Mesenchymal stem cell (in vitro differentiated cells and primary cell): ENCODE measurements around the gene C2CD2.
A peak's percentile ranks its signal among the peaks of the same experiment; 100 is the strongest.

Experiments
- DNase-seq: peaks from one replicate; pipeline ENCODE4 v3.0.0-alpha.2; 2013
- H2AFZ ChIP-seq: one replicate; pipeline ENCODE4 v1.6.1; 2013; ENCODE audit warnings: low read depth, mild to moderate bottlenecking, control low read depth, inconsistent platforms, low read length, moderate library complexity
- H2AK5ac ChIP-seq: 2 replicates; pipeline ENCODE4 v1.6.1; 2013; ENCODE audit warnings: low read length, moderate library complexity, mild to moderate bottlenecking, inconsistent platforms; ENCODE audit not compliant: severe bottlenecking
- H2BK120ac ChIP-seq: one replicate; pipeline ENCODE4 v1.6.1; 2013; ENCODE audit warnings: low read depth, mild to moderate bottlenecking, inconsistent platforms, low read length, moderate library complexity
- H2BK12ac ChIP-seq, 2 experiments: one replicate each; pipeline ENCODE4 v1.6.1; 2013; ENCODE audit warnings: inconsistent platforms in 2 of 2, low read length in 2 of 2, mild to moderate bottlenecking in 2 of 2, moderate library complexity in 2 of 2, control low read depth in 1 of 2
- H2BK15ac ChIP-seq: one replicate; pipeline ENCODE4 v1.6.1; 2013; ENCODE audit warnings: mild to moderate bottlenecking, low read depth, inconsistent platforms; ENCODE audit not compliant: poor library complexity, severe bottlenecking
- H2BK5ac ChIP-seq: 2 replicates; pipeline ENCODE4 v1.6.1; 2013; ENCODE audit warnings: low read depth, mild to moderate bottlenecking, low read length, control low read depth, inconsistent platforms; ENCODE audit not compliant: poor library complexity, severe bottlenecking
- H3K14ac ChIP-seq, 2 experiments: one replicate each; pipeline ENCODE4 v1.6.1; 2013; ENCODE audit warnings: inconsistent platforms in 2 of 2, low read length in 2 of 2, control low read depth in 1 of 2, mild to moderate bottlenecking in 1 of 2, moderate library complexity in 1 of 2
- H3K18ac ChIP-seq, 2 experiments: one replicate each; pipeline ENCODE4 v1.6.1; 2013; ENCODE audit warnings: inconsistent platforms in 2 of 2, low read length in 2 of 2, control low read depth in 1 of 2, low read depth in 1 of 2, mild to moderate bottlenecking in 1 of 2
- H3K23ac ChIP-seq, 2 experiments: one replicate each; pipeline ENCODE4 v1.6.1; 2013; ENCODE audit warnings: inconsistent platforms in 2 of 2, low read length in 2 of 2, mild to moderate bottlenecking in 2 of 2, moderate library complexity in 2 of 2, control low read depth in 1 of 2
- H3K27ac ChIP-seq: 2 replicates; pipeline ENCODE4 v1.5.1; 2013; ENCODE audit warnings: mild to moderate bottlenecking, moderate library complexity, low read length, control low read depth, inconsistent platforms; ENCODE audit not compliant: poor library complexity, severe bottlenecking
- H3K27me3 ChIP-seq, 2 experiments: 2 replicates each; pipeline versions ENCODE4 v1.6.1 to v1.7.0; 2013; ENCODE audit warnings: low read length in 2 of 2, mild to moderate bottlenecking in 2 of 2, moderate library complexity in 2 of 2, control low read depth in 1 of 2, inconsistent platforms in 1 of 2; ENCODE audit not compliant: control insufficient read depth in 1 of 2, insufficient read depth in 1 of 2
- H3K36me3 ChIP-seq, 2 experiments: 2 replicates each; pipeline versions ENCODE4 v1.6.1 to v1.7.0; 2013; ENCODE audit warnings: low read length in 2 of 2, control low read depth in 1 of 2, inconsistent platforms in 1 of 2, low read depth in 1 of 2, mild to moderate bottlenecking in 1 of 2; ENCODE audit not compliant: insufficient read depth in 2 of 2, control insufficient read depth in 1 of 2
- H3K4ac ChIP-seq, 2 experiments: one replicate each; pipeline ENCODE4 v1.6.1; 2013; ENCODE audit warnings: inconsistent platforms in 2 of 2, low read length in 2 of 2, mild to moderate bottlenecking in 2 of 2, moderate library complexity in 2 of 2, control low read depth in 1 of 2, low read depth in 1 of 2
- H3K4me1 ChIP-seq: 2 replicates; pipeline ENCODE4 v1.6.1; 2013; ENCODE audit warnings: low read depth, low read length, control low read depth; ENCODE audit not compliant: control insufficient read depth, insufficient read depth
- H3K4me2 ChIP-seq: 2 replicates; pipeline ENCODE4 v1.6.1; 2013; ENCODE audit warnings: low read length, mild to moderate bottlenecking, inconsistent platforms; ENCODE audit not compliant: poor library complexity, severe bottlenecking
- H3K4me3 ChIP-seq, 2 experiments: 2 replicates each; pipeline versions ENCODE4 v1.5.1 to v1.7.0; 2013; ENCODE audit warnings: low read length in 2 of 2, mild to moderate bottlenecking in 2 of 2, control low read depth in 1 of 2, low read depth in 1 of 2; ENCODE audit not compliant: insufficient read depth in 1 of 2
- H3K79me1 ChIP-seq: replicated peaks from 2 replicates; pipeline ENCODE4 v1.6.1; 2013; ENCODE audit warnings: mild to moderate bottlenecking, control low read depth, low read length, inconsistent platforms; ENCODE audit not compliant: poor library complexity, severe bottlenecking
- H3K9ac ChIP-seq: 2 replicates; pipeline ENCODE4 v1.7.0; 2013; ENCODE audit warnings: mild to moderate bottlenecking, low read length, moderate library complexity
- H3K9me3 ChIP-seq: 2 replicates; pipeline ENCODE4 v1.7.0; 2013; ENCODE audit warnings: mild to moderate bottlenecking, low read length; ENCODE audit not compliant: control insufficient read depth
- H4K8ac ChIP-seq: one replicate; pipeline ENCODE4 v1.6.1; 2013; ENCODE audit warnings: inconsistent platforms, mild to moderate bottlenecking, low read length, moderate library complexity
- H4K91ac ChIP-seq: one replicate; pipeline ENCODE4 v1.6.1; 2013; ENCODE audit warnings: mild to moderate bottlenecking, low read length, inconsistent platforms
- WGBS: methylation state at CpG from one replicate; pipeline ENCODE4 v1.1.7; 2013; ENCODE audit warnings: mixed read lengths; 5-methylcytosine and 5-hydroxymethylcytosine counted together

C2CD2 gene

GRCh38 chr21:41871293-41872030 lies 82.4 kb downstream of the C2CD2 start:
- no peak overlapping the region for H3K23ac ChIP-seq
- H2AK5ac ChIP-seq, result no peak overlapping the region
- no peak overlapping the region for H4K91ac ChIP-seq
- peak overlapping the region; percentile 7 for H4K8ac ChIP-seq
- H2BK12ac ChIP-seq, result no peak overlapping the region
- DNase-seq, result no peak
- H3K14ac ChIP-seq, result peak overlapping the region in 1 of 2 experiments; percentile 31
- peaks cover 6 to 18% of the 10 kb centered on the region in 2 experiments for H3K36me3 ChIP-seq
- H3K4me1 ChIP-seq, result peaks cover 2% of the 10 kb centered on the region
- peaks cover 46% of the 10 kb centered on the region for H3K79me1 ChIP-seq
- H2BK5ac ChIP-seq, result no peak overlapping the region
- H2AFZ ChIP-seq, result no peak overlapping the region
- H2BK120ac ChIP-seq, result no peak overlapping the region
- no peak overlapping the region for H2BK15ac ChIP-seq
- H3K4ac ChIP-seq, result no peak overlapping the region
- no peak overlapping the region for H3K4me2 ChIP-seq
- H3K9me3 ChIP-seq, result no peaks in the 10 kb centered on the region
- no peak overlapping the region for H3K27ac ChIP-seq
- no peak overlapping the region for H3K18ac ChIP-seq
- H3K4me3 ChIP-seq, result no peak overlapping the region
- WGBS, result 93% methylated on average over 14 of the region's 15 CpGs
- no peak overlapping the region for H3K9ac ChIP-seq
- H3K27me3 ChIP-seq, result no peaks in the 10 kb centered on the region

GRCh38 chr21:41869771-41870170 lies 84.0 kb downstream of the C2CD2 start:
- no peak overlapping the region for H3K4ac ChIP-seq
- H2AK5ac ChIP-seq, result no peak overlapping the region
- WGBS, result 91% methylated on average over 9 of the region's 9 CpGs
- H3K4me3 ChIP-seq, result no peak overlapping the region
- no peak overlapping the region for H4K91ac ChIP-seq
- no peak overlapping the region for H3K9ac ChIP-seq
- H3K18ac ChIP-seq, result no peak overlapping the region
- no peak overlapping the region for H3K14ac ChIP-seq
- H3K36me3 ChIP-seq, result peaks cover 6 to 17% of the 10 kb centered on the region in 2 experiments
- no peak overlapping the region for H4K8ac ChIP-seq
- no peaks in the 10 kb centered on the region for H3K9me3 ChIP-seq
- no peak overlapping the region for H3K4me2 ChIP-seq
- no peak overlapping the region for H3K27ac ChIP-seq
- no peak overlapping the region for H2BK12ac ChIP-seq
- H3K79me1 ChIP-seq, result peaks cover 48% of the 10 kb centered on the region
- H3K23ac ChIP-seq, result no peak overlapping the region
- H2BK5ac ChIP-seq, result no peak overlapping the region
- H2BK120ac ChIP-seq, result no peak overlapping the region
- no peak for DNase-seq
- H2BK15ac ChIP-seq, result no peak overlapping the region
- H2AFZ ChIP-seq, result no peak overlapping the region
- H3K27me3 ChIP-seq, result no peaks in the 10 kb centered on the region
- no peaks in the 10 kb centered on the region for H3K4me1 ChIP-seq

- Histone ChIP-seq H3K23ac (no peak overlapping the region), H3K4me1 (no peaks in the 10 kb centered on the region)
- WGBS, result 91% methylated on average over 8 of the region's 10 CpGs
These were observed 85.6 kb downstream of the C2CD2 start for GRCh38 chr21:41868062-41868710.

GRCh38 chr21:41867313-41867712 lies 86.5 kb downstream of the C2CD2 start:
- DNase-seq, result no peak
- no peak overlapping the region for H4K91ac ChIP-seq
- H3K27ac ChIP-seq, result no peak overlapping the region
- H3K9ac ChIP-seq, result no peak overlapping the region
- no peak overlapping the region for H2BK12ac ChIP-seq
- 96% methylated on average over 8 of the region's 8 CpGs for WGBS
- no peak overlapping the region for H2BK15ac ChIP-seq
- H2BK5ac ChIP-seq, result no peak overlapping the region
- no peak overlapping the region for H3K14ac ChIP-seq
- H3K4me2 ChIP-seq, result no peak overlapping the region
- no peak overlapping the region for H2AK5ac ChIP-seq
- H3K9me3 ChIP-seq, result no peaks in the 10 kb centered on the region
- peaks cover 39% of the 10 kb centered on the region for H3K79me1 ChIP-seq
- no peak overlapping the region for H4K8ac ChIP-seq
- no peak overlapping the region for H3K4me3 ChIP-seq
- no peak overlapping the region for H2AFZ ChIP-seq
- peaks cover 0 to 6% of the 10 kb centered on the region in 2 experiments for H3K36me3 ChIP-seq
- H3K23ac ChIP-seq, result no peak overlapping the region
- H2BK120ac ChIP-seq, result no peak overlapping the region
- H3K4ac ChIP-seq, result no peak overlapping the region
- H3K18ac ChIP-seq, result no peak overlapping the region
- H3K4me1 ChIP-seq, result no peaks in the 10 kb centered on the region
- H3K27me3 ChIP-seq, result no peaks in the 10 kb centered on the region

More at GRCh38 chr21:41868062-41868710, 85.6 kb downstream of the C2CD2 start:
- Histone ChIP-seq H3K79me1 (peaks cover 40% of the 10 kb centered on the region), H3K18ac (no peak overlapping the region), H3K4me2 (no peak overlapping the region), H3K9ac (peak overlapping the region; percentile 60), H4K91ac (no peak overlapping the region), H2AFZ (no peak overlapping the region), H3K27me3 (no peaks in the 10 kb centered on the region), H2BK5ac (no peak overlapping the region), H3K4ac (no peak overlapping the region), H3K14ac (no peak overlapping the region), H2BK12ac (no peak overlapping the region), H2BK15ac (no peak overlapping the region), H3K4me3 (peak overlapping the region in 1 of 2 experiments; percentile 48), H4K8ac (no peak overlapping the region), H2AK5ac (no peak overlapping the region), H3K36me3 (peaks cover 6 to 13% of the 10 kb centered on the region in 2 experiments), H3K27ac (no peak overlapping the region), H2BK120ac (no peak overlapping the region), H3K9me3 (no peaks in the 10 kb centered on the region)
- DNase-seq, result no peak
